Measurements from ENCODE around the gene UNK.

GRCh38 chr17:75809631-75810111 lies 25.1 kb downstream of the UNK start:
- no peak for TF ChIP-seq PBX3 (CRISPR knock-in tag; IDR thresholded peaks at IDR 0.05; ENCODE audit: borderline replicate concordance)
- TF ChIP-seq JUN (CRISPR knock-in tag; IDR thresholded peaks at IDR 0.05) = no peak
- TF ChIP-seq CREB1 (IDR thresholded peaks at IDR 0.05) = no peak
- no peak for TF ChIP-seq CREB1 (CRISPR knock-in tag; IDR thresholded peaks at IDR 0.05)

Data from HepG2 (cell line).